Stimulated activated CD8-positive, alpha-beta memory T cell treated with anti-CD3 and anti-CD28 coated beads, Interleukin-12 subunit alpha, Interleukin-12 subunit beta, amount 100 ng/mL, for 1 hour (primary cell): ENCODE data around the gene DPEP3.

Source experiments
- DNase-seq: peaks from one replicate; pipeline ENCODE4 v3.0.0-alpha.2; 2020; ENCODE audit warnings: low read depth

DPEP3 gene

DNA sequence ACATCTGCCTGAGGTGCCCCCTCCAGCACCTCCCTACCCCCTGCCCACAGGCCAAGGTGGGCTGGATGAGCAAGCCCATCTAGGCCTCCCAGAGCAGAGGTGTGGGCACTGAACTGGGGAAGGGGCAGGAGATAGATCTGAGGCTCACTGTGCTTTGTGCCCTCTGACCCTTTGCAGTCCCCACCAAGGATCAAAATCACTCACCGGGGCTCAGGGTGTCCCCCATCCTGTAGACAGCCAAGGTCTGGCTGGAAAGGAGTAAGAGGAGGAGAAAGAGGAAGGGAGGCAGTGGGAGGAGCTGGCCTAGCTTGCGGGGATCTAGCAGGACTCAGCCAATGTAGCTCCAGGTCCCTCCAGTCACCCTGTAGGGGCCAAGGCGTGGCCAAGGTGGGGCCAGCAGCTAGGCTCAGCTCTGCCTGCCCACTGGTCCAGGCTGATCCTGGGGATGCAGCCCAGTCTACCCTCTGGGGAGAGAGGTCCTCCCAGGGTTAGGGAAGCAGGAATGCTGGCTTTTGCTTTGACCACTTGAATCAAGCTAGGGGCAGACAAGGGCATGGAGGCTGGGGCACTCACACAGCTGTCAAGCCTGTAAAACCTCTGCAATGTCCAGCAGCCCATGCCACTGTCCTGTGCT lies 13.6 kb downstream of the DPEP3 start:
- DNase-seq, result no peak

DNA sequence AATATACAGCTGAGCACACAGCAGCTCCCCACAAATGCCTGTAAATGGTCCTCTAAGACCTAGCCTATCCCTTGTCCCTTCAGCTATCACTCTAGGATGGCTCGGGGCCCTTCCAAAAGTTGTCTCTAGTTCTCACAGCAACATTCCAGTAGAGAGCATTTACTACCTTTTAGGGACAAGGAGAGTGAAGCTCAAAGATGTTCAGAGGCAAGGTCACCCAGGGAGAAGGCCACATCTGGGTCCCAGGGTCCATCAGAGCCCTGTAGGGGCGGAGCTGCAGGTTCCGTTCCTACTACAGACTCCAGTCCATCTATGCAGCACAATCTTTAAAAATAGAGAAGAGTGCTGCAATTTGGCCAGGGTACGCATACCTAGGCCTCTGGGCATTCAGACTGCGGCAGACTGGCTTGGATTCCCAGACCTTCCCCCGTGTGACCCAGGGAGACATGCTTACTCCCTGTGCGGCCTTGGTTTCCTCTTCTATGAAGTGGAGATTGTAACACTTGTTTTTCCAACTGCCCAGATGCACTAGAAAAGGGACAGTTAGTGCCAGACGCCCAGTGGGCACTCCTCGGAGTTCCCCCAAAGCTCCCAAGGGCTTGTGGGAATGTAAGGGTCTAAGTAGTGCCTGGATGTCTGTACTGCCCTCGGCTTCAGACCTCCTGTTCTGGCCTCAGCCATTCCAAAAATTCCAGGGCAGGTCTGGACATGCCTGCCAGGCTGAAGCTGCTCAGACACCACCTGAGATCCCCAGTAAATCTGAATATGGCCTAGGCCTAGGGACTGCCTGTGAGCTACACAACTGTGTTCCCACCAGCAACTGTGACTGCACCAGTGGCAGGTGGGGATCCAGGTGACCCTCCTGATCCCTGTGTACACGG lies 14.4 kb downstream of the DPEP3 start:
- DNase-seq, result no peak

DNA sequence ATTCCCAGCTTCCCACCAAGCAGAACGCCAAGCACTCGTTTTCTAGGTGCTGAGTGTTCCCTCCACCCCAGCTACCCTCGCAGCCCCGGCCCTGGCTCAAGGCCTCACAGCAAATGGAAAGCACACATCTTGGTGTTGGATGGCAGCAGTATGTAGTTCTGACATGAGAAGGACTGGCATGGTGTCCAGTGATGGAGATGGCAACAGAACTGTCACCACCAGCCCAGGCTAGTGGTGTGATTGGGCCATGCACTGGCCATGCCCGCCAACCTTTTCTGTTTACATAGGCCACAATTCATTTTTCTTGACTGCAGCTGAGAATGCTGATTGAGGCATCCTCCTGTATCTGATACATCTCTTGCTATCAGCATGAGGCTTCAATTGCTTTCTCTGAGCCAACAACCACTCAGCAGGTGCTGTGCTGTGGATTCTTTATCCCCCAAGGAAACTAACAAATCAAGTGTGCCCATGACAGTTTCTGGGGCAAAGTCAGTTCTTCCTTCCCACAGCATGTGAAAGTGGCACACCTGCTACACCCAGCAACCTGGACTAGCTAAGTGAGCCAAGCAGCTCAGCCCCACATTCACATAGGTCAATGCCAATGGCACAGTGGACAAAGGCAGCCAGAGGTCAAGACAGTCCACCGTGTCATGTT lies 15.7 kb downstream of the DPEP3 start:
- DNase-seq, result no peak

DNA sequence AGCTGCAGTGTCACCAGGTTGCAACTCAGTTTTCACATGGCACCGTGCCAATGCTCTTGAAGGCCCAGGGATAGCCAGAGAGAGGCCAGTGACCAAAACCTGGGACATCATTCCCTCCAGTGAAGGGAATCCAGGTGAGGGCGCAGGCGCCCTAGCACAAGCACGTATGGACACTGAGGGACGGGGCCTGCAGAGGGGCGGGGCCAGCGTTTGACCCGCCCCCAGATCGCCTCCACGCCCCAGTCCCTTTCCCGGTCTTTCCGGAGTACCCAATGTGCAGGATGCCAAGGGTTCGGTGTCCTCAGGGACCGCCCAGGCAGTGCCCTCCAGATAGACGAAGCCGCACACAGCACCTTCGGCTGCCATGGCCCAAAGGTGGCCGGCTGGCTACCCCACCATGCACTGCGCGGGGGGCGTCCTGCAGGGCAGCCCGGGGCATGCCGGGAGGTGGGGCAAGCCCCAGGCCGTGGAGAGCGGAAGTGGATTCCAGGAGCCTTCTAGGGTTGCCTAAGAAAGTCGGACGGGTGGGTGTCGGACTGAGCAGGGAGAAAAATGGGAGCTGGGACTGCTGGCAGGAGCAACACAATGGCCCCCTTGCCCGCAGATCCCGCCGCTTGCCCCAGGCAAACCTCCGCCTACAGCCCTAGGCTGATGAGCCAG lies 16.5 kb downstream of the DPEP3 start:
- DNase-seq, result no peak

DNA sequence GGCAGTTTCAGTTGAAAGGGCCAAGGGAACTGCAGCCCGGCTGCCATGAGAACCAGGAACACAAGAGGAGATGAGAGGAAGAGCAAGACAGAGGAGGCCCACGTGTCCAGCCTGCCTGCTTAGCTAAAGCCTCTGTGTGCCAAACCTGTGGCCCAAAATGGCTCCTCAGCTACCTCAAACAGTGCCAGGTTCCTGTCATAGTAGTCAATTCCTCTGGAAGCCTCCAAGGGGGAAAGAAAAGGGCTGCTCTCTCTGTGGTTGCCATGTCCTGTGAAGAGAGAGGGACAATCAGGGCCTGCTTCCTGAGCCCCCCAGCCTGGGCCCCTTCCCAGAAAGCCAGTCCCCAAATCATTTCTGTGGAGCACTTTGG lies 17.0 kb downstream of the DPEP3 start:
- DNase-seq, result no peak

DNA sequence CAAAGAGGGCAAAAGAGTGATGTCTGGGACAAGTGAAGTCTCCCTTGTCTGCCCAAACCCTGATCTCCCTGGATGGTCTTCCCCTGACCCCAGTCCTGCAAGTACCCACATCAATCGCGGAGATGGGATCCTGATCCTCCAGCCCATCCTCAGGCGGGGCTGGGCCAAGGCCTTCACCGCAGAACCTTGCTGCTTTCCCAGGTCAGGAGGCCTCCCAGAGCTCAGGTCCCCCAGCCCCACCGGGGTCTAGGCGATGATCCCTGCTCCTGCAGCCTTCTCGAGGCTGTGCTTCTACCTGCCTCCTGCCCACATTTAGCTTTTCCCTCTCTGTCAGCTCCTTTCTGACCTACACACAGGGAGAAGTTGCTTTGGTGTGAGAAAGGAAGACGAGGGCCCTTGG lies 18.2 kb downstream of the DPEP3 start:
- DNase-seq, result no peak

DNA sequence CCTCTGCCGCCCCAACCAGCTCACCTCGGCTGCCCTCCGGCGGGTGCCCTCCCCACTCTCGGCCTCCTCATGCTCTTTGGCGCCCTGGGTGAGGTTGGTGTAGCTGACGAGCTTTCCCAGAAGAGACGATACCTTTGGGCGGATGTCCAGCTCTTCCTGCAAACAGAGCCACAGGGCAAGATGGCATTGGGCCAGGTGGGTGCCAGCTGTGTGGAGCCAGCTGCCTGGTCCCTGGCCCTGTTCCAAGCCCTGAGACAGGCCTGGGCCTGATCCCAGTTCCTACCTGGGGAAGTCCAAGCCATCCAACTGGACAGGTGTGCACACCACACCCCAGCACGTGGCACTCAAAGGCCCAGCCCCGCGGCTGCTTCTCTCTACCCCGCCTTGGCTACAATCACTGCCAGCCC lies 18.7 kb downstream of the DPEP3 start:
- DNase-seq, result no peak

DNA sequence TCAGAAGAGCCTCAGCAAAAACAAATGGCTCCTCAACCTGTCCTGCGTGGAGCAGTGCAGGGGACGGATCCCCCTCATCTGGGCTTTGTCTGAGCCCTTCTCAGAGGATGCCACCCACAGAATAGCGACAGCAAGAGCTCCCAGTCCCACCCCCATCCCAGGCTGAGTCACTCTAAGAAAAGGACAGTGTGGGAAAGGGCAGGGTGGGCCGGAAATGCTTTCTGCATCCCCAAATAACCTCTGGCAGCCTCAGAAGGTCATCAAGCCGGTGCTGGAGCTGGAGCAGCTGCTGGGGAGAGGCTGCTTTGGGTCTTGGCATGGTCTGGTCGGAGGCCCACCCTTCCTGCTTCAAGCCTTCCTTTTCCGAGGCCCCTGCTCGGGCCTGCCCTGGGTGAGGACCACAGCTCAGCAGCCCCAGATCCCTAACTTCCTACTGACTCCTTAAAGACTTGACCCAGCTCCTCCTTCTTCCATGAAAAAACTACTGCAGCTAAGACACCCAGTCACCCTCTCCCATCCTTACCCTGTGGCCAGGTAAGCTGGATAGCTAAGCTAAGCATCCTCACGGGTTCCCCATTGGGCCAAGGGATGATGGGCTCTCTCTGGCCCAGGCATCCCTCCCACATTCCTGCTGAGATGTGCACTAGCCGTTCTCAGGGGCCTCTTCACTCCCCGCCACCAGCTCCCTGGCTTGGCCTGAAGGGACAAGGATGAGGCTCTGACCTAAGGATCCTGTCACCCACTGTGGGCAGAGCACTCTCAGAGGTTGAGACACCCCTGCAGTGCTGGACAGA lies 20.6 kb downstream of the DPEP3 start:
- DNase-seq, result no peak

DNA sequence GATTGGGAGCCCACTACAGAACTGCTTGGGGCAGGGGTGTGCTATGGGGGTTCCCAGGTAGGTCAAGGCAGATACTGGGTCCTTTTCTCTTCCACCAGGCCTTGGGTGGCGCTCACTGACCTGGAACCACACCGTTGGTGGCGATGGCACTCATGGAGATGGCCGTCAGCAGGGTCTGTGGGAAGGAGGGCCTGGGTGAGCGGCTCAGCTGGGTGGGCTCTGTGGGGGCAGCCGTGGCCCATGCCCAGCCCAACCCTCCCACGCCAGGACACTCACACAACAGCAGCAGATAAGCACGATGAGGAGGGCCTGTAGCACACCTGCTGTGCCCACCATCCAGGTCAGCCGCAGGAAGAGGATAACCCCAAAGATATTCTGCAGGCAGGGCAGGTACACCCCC lies 22.7 kb downstream of the DPEP3 start:
- DNase-seq, result no peak

DNA sequence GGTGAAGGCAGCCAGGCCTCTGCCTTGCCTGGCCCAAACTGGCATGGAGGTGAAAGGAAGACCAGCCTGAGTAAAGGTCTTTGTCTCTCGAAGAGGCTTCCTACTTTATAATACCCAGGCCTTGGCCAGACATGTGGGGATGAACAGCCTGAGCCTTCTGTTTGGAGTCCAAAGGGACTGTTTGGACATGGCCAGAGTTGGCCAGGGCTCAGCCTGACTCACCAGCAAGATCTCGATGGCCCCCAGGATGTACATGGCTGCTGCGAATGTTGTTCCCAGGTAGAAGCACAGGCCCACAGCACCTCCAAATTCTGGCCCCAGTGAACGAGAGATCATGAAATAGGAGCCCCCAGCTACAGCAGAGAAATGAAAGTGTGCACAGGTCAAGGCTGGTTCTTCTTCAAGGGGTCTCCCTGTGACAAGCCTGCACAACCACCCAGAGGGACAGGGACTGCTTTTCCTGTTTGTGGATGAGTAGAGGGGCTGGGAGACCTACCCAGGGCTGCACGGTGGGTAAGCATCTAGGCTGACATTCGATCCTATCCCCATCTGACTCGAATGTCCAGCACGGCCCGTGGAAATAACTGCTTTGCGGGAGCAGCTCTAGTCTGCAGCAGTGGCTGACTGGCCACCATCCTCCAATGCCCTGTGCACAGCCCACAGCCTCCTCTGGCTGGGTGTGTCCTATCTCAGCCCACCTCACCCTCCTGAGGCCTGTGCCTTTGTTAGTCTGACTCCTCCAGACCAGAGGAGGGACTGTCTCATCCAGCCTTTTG lies 25.7 kb downstream of the DPEP3 start:
- no peak for DNase-seq

DNA sequence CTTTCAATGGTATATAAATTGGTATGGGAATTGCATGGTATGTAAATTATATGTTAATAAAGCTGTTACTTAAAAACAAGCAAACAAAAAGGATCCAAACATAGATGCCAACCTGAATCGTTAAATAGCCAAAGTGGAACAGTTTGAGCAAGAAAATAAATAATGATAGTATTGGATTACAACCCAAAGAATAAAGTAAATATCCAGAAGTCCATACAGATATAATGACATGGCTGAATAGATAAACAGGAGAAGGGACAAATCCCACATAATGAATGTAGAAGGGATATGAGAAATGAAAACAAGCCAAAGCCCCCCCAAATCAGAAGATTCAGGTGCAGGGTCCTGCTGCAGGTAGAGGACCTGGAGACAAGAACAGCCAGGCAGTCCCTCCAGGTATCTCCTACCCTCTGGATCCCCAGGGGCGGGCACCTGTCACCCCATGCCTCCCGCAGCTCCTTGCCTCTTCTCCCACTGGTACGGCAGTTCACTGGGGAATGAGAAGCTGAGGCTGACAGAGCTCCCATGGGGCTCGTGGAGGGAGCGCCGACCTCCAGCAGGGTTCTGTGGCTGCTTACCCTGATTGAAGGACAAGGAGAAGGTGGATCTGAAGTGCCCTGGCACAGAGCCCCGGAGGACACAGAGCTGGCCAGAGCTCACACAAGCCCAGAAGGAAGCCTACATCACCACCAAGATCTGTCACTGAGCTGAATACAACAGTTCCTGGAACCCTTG lies 26.5 kb downstream of the DPEP3 start:
- DNase-seq, result no peak

DNA sequence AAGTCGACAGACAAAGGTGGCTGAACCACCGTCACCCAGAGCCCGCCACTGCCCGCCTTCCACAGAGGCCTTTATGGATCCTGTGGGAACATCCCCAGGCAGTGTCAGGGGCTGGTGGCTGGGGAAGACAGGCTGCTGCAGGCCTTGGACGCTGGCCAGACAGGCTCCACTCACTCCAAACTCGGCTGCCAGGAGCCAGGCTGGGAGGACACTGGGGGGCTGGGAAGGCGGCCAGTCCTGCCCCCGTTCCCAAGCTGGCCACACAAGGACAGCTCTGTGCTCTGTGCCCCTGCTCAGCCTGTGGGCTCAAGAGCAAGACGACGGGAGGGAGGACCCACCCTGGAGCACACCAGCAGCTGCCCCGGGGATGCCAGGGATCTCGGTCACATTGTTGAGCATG lies 28.8 kb downstream of the DPEP3 start:
- no peak for DNase-seq

DNA sequence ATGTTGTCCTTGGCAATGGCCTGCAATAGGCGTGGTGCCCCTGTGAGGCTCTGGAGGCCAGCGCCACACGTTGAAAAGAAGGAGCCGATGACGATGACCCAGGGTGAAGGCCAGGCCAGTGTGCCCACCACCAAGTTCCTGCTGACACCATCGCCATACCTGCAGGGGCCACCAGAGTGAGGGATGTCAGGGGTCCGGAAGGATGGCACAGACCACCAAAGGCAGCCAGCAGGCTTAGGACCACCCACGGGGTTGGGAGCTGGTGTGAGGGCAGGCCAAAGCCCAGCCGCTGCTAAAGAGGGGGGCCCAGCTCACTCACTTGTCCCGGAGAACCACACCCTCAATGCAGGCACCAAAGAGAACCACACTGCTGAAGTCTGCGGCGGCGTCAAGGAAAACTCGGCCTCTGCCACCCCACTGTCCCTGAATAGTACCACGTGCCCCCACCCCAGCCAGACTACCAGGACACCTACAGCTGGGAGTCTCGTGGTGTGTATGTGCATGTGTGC lies 29.9 kb downstream of the DPEP3 start:
- no peak for DNase-seq

DNA sequence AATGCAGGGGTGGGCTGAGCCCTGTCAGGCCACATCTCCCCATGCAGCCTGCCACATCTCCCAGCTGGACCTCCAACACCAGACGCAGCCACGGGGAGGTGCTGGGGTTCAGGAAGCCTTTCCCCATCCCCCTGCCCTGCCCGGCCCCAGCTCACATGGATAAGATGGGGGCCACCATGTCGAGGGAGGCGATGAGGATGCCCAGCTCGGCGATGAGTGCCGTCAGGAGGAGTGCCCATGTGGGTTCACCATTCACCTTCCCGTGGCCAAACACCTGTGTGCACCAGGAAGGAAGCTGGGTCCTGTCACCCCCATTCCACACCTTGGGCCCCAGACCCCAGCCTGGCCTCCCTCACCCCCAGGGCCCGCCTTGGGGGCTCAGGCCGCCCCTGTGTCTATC lies 30.7 kb downstream of the DPEP3 start:
- DNase-seq, result no peak

DNA sequence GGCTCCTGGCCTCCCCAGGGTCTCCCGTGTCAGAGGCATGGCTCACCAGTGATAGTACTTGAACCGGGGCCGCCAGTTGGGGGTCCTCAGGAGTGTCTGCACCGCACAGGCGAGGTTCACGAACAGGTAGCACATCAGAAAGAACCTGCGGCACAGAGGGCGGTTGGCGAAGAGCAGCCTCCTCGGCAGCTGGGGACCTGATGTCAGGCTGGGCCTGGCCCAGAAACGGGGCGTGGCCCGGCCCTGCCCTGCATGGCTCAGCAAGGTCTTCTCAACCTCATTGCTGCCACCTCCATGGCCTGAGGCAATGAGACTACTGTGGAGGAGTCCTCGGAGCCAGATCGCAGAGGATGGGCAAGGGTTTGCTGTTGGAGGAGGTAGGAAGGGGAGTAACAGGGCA lies 32.3 kb downstream of the DPEP3 start:
- no peak for DNase-seq

DNA sequence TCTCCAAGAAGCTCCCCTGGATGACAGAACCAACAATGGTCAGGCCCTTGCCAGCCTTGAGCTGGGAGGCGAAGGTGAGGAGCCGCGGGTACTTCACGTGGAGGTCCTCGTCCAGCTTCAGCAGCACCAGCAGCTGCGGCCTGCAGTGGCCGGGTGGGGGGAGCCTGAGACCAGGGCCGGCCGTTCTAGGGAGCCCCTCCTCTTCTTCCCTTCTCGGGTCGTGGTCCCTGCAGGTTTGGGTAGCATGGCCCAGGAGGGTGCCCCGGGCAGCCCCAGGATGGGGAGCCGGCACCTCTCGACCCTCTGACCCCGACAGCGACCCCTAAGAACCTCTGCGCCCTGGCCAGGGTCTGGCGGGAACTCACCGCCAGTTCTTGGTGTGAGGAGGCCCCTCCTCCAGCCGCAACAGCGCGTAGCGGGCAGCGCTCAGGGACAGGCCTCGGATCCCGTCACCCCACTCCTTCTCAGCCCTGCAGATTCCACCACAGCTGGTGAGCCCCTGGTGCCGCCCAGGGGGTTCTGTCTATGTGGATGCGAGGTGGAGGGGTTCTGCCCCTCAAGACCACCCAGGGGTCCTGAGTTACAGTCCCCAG lies 33.2 kb downstream of the DPEP3 start:
- DNase-seq, result no peak

DNA sequence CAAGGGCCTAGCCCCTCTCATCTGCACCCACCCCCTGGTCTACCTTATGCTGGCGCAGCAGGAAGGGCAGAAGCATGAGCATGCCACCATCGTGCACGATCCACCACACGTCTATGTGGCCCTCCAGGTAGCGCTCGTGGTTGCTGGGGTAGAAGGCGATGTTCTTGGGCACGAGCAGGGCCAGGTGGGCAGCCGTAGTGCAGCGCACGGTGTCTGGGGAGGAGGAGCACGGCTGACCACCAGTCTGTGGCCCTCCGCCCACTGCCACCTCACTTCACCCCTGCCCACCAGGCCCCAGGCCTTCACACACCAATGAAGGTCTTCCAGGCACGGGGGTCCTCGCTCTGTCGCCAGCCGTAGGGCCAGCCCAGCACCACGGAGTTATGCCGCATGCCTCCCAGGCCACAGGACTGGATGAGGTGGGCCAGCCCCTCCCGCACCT lies 34.1 kb downstream of the DPEP3 start:
- DNase-seq, result no peak

DNA sequence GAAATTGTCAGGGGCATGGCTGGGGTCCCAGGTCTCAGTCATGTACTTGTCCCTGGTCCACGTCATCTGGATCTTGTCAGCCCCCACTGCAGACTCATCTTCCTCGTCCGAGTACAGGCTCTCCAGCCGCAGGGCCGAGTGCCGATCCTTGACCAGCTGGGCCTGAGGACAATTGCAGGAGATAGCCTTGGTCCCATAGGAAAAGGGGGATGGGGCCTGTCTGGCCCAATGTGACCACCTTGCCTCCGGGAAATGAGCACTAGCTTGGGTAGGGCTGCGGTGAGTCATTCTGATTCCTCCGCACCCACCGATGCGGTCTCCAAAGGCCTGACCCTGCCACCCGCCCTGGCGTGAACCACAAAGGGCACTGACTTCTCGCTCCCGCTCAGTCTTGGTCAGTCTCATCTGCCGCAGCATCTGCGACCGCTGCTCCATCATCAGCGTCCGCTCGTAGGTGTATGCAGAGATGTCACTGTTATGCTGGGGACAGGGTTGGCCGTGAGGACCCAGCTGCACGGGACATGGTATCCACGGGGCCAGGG lies 34.8 kb downstream of the DPEP3 start:
- DNase-seq, result no peak

DNA sequence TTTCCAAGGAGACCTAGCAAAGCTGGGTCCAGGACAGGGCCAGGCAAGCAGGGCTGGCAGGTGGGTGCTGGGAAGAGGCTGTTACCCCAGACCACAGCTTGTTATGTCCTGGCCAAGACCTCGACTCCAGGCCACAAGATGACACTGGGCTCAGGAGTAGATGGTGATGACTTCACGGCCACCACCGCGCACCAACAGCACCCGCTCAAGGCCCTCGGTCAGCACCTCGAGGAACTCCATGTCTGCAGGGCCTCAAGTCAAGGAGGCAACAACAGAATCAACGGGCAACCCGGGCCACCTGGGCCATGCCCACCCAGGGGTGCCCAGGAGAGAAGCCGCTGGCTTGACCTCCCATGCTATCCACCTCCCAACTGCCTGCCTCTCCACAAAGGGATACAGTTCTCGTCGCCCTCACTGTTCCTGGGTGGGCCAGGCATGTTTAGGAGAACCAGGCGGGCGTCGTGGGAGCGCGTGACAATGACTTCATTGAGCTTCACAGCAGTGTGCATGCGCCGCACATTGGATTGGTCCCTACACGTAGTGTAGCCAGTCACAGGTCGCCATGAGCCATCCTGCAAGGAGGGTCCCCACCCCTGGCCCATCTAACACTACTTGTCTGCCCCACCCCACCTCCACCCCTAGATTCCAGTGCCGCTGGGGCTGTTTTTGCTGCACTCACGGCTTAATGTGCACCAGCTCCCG lies 35.5 kb downstream of the DPEP3 start:
- DNase-seq, result no peak
